C4-2B (cell line): ENCODE results near the gene RRP12.

Experiments used
- CTCF ChIP-seq: fragments of 450-650 bp; conservative IDR thresholded peaks from 2 replicates; pipeline ENCODE4 v1.5.1; 2017; ENCODE audit warnings: mild to moderate bottlenecking
- ZFX ChIP-seq: fragments of 450-650 bp; IDR thresholded peaks from 2 replicates; pipeline ENCODE4 v1.6.1; 2017

- no peak for TF ChIP-seq CTCF
- TF ChIP-seq ZFX: no peak
These were observed 347 bp upstream of the RRP12 start for GRCh38 chr10:97401455-97401919.
